Keratinocyte (primary cell): ENCODE data around the gene MESP2.

ENCODE experiments used
- EZH2 ChIP-seq: IDR thresholded peaks from one replicate; pipeline ENCODE4 v1.6.1; 2012; ENCODE audit warnings: inconsistent platforms, mild to moderate bottlenecking, low read length, moderate library complexity
- TF ChIP-seq, protein P1 (sequence below), 3 experiments: IDR thresholded peaks in 1 of 3; conservative IDR thresholded peaks in 1 of 3; optimal IDR thresholded peaks in 1 of 3; 2 replicates in 2 of 3; 3 replicates in 1 of 3; pipeline versions ENCODE3 to v1.5.1; 2011; ENCODE audit warnings: low read length in 3 of 3, mild to moderate bottlenecking in 3 of 3, moderate library complexity in 2 of 3, control low read depth in 1 of 3, inconsistent platforms in 1 of 3; ENCODE audit not compliant: insufficient read depth in 2 of 3; ENCODE audit errors: extremely low read depth in 1 of 3

DNA sequence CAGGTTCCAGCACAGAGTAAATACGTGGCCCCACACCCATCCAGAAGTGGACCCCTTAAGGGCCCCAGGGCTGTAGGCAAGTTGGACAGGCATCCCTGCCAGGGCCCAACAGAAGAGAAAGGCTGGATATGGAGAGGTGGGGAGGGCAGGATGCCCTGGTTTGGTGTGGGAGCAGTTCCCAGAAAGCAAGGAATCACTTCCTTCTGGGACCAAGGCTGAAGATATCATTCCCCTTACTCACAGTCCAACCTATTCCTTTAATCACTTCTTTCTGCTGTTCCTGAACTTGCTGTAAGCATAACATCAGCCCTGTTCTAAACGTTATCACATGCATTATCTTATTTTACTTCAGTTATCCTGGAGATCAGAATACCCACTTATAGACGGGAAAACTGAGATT lies 6.1 kb upstream of the MESP2 start:
- TF ChIP-seq, protein P1, sequence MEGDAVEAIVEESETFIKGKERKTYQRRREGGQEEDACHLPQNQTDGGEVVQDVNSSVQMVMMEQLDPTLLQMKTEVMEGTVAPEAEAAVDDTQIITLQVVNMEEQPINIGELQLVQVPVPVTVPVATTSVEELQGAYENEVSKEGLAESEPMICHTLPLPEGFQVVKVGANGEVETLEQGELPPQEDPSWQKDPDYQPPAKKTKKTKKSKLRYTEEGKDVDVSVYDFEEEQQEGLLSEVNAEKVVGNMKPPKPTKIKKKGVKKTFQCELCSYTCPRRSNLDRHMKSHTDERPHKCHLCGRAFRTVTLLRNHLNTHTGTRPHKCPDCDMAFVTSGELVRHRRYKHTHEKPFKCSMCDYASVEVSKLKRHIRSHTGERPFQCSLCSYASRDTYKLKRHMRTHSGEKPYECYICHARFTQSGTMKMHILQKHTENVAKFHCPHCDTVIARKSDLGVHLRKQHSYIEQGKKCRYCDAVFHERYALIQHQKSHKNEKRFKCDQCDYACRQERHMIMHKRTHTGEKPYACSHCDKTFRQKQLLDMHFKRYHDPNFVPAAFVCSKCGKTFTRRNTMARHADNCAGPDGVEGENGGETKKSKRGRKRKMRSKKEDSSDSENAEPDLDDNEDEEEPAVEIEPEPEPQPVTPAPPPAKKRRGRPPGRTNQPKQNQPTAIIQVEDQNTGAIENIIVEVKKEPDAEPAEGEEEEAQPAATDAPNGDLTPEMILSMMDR (optimal IDR thresholded peaks at IDR 0.05 in 1 of 3, IDR thresholded peaks at IDR 0.05 in 1 of 3, conservative IDR thresholded peaks at IDR 0.05 in 1 of 3; ENCODE audit: extremely low read depth in 1 of 3, insufficient read depth in 2 of 3, low read length in 3 of 3) = no peak
- no peak for TF ChIP-seq EZH2
